Ascending aorta (tissue), 2 donors: ENCODE data around the gene BRD4. TPM values are rescaled to one million over a fixed set of nuclear protein-coding genes. Genes with fewer than 3 reads are reported as not detected.
A peak's percentile ranks its signal among the peaks of the same experiment; 100 is the strongest.

Experiments used
- DNase-seq, 2 donors: peaks; one replicate each; pipeline ENCODE4 v3.0.0-alpha.2; 2019; ENCODE audit warnings: low spot score in 2 of 2
- H3K27ac ChIP-seq, 2 donors: fragments of 200-600 bp; sonication (generic); one replicate each; pipeline ENCODE4 v1.5.1; 2016 to 2017; ENCODE audit warnings: mild to moderate bottlenecking in 1 of 2
- H3K27me3 ChIP-seq: fragments of 200-600 bp; sonication (generic); one replicate; pipeline ENCODE4 v1.5.1; 2017
- H3K36me3 ChIP-seq, 2 donors: fragments of 200-600 bp; sonication (generic); one replicate each; pipeline ENCODE4 v1.5.1; 2016
- H3K4me1 ChIP-seq, 2 donors: fragments of 200-600 bp; sonication (generic); one replicate each; pipeline ENCODE4 v1.5.1; 2016 to 2017; ENCODE audit warnings: mild to moderate bottlenecking in 1 of 2
- H3K4me3 ChIP-seq, 2 donors: fragments of 200-600 bp; sonication (generic); one replicate each; pipeline ENCODE4 v1.5.1; 2016 to 2017; ENCODE audit warnings: mild to moderate bottlenecking in 1 of 2
- H3K9me3 ChIP-seq, 2 donors: fragments of 200-600 bp; sonication (generic); one replicate each; pipeline ENCODE4 v1.5.1; 2016
- CTCF ChIP-seq, 3 experiments: fragments of 200-600 bp in 2 of 3; fragments of 450-650 bp in 1 of 3; sonication (generic) in 2 of 3; IDR thresholded peaks; one replicate each; pipeline ENCODE4 v1.5.1; 2016 to 2019; ENCODE audit warnings: antibody characterized with exemption in 3 of 3, mild to moderate bottlenecking in 1 of 3, moderate library complexity in 1 of 3
- intact Hi-C: fragments of 100-400 bp; cut with DNase I; formaldehyde crosslinking; loops from one replicate; pipeline ENCODE4 v1.15.1; 2023
- total RNA-seq: library from RNA; depleted of rRNA; stranded (reverse); fragments of >200 nt; gene quantifications from one replicate; pipeline ENCODE4 v1.1.0, GENCODE V29; 2016

BRD4 gene
- total RNA-seq, 1 donor from 2014 or later, result 55.3 TPM

GRCh38 chr19:15220833-15221232, 111.5 kb downstream of the BRD4 start:
- DNase-seq, result no peak
- Histone ChIP-seq H3K9me3 (no peaks in the 10 kb centered on the region), H3K27me3 (no peaks in the 10 kb centered on the region), H3K4me1 (peaks cover 6% of the 10 kb centered on the region in 2 donors), H3K27ac (peak overlapping the region in 1 of 2 donors; percentile 23), H3K4me3 (no peak overlapping the region), H3K36me3 (no peaks in the 10 kb centered on the region)
- intact Hi-C loops, result no loop called here
- no peak for TF ChIP-seq CTCF (IDR thresholded peaks at IDR 0.05)

- no peak for DNase-seq
- H3K27ac ChIP-seq, result no peak overlapping the region
- H3K27me3 ChIP-seq, result no peaks in the 10 kb centered on the region
- intact Hi-C loops, result no loop called here
- H3K4me1 ChIP-seq, result peaks cover 3 to 20% of the 10 kb centered on the region in 2 donors
- no peaks in the 10 kb centered on the region for H3K36me3 ChIP-seq
- no peak for TF ChIP-seq CTCF (IDR thresholded peaks at IDR 0.05)
- H3K4me3 ChIP-seq, result no peak overlapping the region
- no peaks in the 10 kb centered on the region for H3K9me3 ChIP-seq
Observed at GRCh38 chr19:15218501-15218900, 113.8 kb downstream of the BRD4 start.

GRCh38 chr19:15216363-15216762, 116.0 kb downstream of the BRD4 start:
- no peaks in the 10 kb centered on the region for H3K27me3 ChIP-seq
- H3K4me3 ChIP-seq, result no peak overlapping the region
- no peaks in the 10 kb centered on the region for H3K36me3 ChIP-seq
- H3K4me1 ChIP-seq, result peaks cover 0 to 22% of the 10 kb centered on the region in 2 donors
- intact Hi-C loops, result no loop called here
- no peak overlapping the region for H3K27ac ChIP-seq
- TF ChIP-seq CTCF (IDR thresholded peaks at IDR 0.05), result no peak
- no peaks in the 10 kb centered on the region for H3K9me3 ChIP-seq
- no peak for DNase-seq

GRCh38 chr19:15213715-15214381, 118.5 kb downstream of the BRD4 start:
- peak overlapping the region in 1 of 2 donors; percentile 26 for H3K4me3 ChIP-seq
- H3K4me1 ChIP-seq, result peaks cover 6 to 39% of the 10 kb centered on the region in 2 donors
- H3K9me3 ChIP-seq, result no peaks in the 10 kb centered on the region
- TF ChIP-seq CTCF (IDR thresholded peaks at IDR 0.05), result no peak
- intact Hi-C loops, result loop anchor here (2.0 to 5.0 kb wide), 2 partner anchors 19 to 33 kb away; no protein-coding TSS in a partner anchor
- H3K27me3 ChIP-seq, result no peaks in the 10 kb centered on the region
- H3K27ac ChIP-seq, result peak overlapping the region; percentile 71 to 81
- peak; percentile 70 to 96 for DNase-seq
- H3K36me3 ChIP-seq, result no peaks in the 10 kb centered on the region

- Histone ChIP-seq H3K27me3 (no peaks in the 10 kb centered on the region), H3K9me3 (no peaks in the 10 kb centered on the region), H3K27ac (peak overlapping the region; percentile 71 to 81), H3K4me1 (peaks cover 6 to 39% of the 10 kb centered on the region in 2 donors), H3K36me3 (no peaks in the 10 kb centered on the region), H3K4me3 (no peak overlapping the region)
- no peak for TF ChIP-seq CTCF (IDR thresholded peaks at IDR 0.05)
- intact Hi-C loops, result loop anchor here (2.0 to 5.0 kb wide), 2 partner anchors 18 to 35 kb away; no protein-coding TSS in a partner anchor
- no peak for DNase-seq
Observed at GRCh38 chr19:15212711-15213110, 119.6 kb downstream of the BRD4 start.
